DMS153 treated with DMSO at 0.1 percent for 48 hours (cell line): Measurements from ENCODE around the gene HIPK2.
"Not testable (repeated sequence)": the region's sequence is repeated elsewhere in the genome, so short reads cannot be mapped to it uniquely, and the experiment has no call there.

ENCODE experiments used
- DNase-seq: peaks from one replicate; lab custom pipeline; 2025; ENCODE audit not compliant: unreplicated experiment; lab: John Stamatoyannopoulos, UW

Gene HIPK2

GRCh38 chr7:139557857-139558581 lies 219.8 kb downstream of the HIPK2 start:
- DNase-seq = no peak

- DNase-seq = not testable (repeated sequence)
These were observed 223.7 kb downstream of the HIPK2 start for GRCh38 chr7:139553991-139554700.

GRCh38 chr7:139548302-139549028 lies 229.3 kb downstream of the HIPK2 start:
- DNase-seq = no peak

GRCh38 chr7:139544645-139545044 lies 233.2 kb downstream of the HIPK2 start:
- no peak for DNase-seq

DNA sequence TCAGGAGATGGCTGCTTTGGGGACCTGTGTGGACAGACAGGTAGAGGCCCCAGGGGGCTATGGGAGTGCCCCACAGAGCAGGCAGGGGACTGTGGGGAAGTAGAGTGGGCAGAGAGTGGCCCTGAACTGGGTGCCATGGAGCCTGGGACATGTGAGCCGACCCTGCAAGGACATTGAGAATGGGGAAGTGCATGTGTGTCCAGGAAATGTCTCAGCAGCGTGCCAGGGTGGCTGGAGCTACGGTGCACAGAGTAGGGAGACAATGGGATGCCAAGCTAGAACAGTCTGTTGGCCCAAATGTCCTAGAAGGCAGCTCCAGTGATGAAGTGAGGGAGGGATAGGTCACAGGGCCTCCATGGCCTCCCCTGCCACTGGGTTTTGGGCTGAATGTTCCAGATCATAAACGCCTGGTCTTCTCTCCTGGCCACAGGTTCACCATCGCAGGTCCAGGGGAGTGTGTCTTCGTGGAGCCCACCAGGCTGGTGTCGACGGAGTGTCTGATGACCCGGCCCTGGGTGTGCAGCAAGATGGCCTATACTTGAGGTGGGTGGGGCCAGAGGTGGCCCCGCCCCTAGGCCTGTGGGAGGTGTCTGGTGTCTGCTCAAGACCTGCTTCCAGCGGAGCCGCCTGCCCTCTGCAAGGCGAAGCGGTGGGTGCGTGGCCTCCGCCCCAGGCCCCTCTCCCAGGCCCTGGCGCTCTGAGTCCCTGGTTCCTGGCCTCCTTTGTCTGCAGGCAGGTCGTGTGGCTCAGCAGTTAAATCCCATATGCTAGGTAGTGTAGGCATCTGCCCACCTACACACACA lies 233.8 kb downstream of the HIPK2 start:
- DNase-seq = no peak

- no peak for DNase-seq
These were observed 235.3 kb downstream of the HIPK2 start for GRCh38 chr7:139542308-139543151.

- no peak for DNase-seq
These were observed 236.0 kb downstream of the HIPK2 start for GRCh38 chr7:139541600-139542307.

- DNase-seq = no peak
These were observed 237.6 kb downstream of the HIPK2 start for GRCh38 chr7:139540203-139540602.

GRCh38 chr7:139538881-139539635 lies 238.7 kb downstream of the HIPK2 start:
- DNase-seq = no peak

- DNase-seq = no peak
These were observed 241.6 kb downstream of the HIPK2 start for GRCh38 chr7:139536152-139536551.

DNA sequence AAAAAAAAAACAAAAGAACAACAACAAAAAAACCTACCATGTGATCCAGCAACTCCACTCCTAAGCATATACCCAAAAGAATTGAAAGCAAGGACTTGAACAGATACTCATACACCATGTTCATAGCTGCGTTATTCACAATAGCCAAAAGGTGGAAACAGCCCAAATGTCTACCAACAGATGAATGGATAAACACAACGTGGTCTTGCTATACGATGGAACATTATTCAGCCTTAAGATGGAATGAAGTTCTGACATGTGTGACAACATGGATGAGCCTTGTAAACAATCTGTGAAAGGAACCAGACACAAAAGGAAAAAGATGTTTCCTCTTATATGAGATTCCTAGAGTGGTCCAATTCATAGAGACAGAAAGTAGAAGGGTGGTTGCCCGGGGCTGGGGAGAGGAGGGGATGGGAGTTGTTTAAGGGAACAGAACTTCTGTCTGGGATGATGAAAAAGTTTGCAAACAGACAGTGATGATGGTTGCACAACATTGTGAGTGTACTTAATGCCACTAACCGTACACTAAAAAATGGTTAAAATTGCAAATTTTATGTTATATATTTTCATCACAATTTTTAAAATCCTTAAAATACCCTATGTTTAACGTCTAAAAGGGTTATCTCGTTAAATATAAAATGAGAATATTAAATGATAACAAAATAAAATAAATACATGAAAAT lies 242.7 kb downstream of the HIPK2 start:
- no peak for DNase-seq

GRCh38 chr7:139534096-139534495 lies 243.7 kb downstream of the HIPK2 start:
- no peak for DNase-seq

GRCh38 chr7:139532636-139533155 lies 245.1 kb downstream of the HIPK2 start:
- DNase-seq = no peak

DNA sequence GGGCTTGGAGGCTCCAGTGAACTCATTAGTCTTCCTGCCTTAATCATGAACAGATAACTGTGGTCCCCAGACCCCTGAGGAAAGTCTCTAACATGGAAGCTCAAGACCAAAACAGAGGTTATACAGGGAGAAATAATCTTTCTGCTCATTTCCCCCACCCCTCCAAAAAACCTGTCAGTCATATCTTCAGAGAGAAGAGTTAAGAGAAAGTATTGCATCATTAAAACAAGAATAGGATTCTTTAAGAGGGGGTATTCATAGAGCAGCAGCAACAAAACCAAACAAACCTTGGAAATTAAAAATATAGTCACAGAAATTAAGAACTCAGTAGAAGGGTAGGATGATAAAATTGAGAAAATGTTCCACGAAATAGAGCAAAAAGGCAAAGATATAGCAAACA lies 246.7 kb downstream of the HIPK2 start:
- no peak for DNase-seq

GRCh38 chr7:139526578-139527544 lies 250.9 kb downstream of the HIPK2 start:
- no peak for DNase-seq

DNA sequence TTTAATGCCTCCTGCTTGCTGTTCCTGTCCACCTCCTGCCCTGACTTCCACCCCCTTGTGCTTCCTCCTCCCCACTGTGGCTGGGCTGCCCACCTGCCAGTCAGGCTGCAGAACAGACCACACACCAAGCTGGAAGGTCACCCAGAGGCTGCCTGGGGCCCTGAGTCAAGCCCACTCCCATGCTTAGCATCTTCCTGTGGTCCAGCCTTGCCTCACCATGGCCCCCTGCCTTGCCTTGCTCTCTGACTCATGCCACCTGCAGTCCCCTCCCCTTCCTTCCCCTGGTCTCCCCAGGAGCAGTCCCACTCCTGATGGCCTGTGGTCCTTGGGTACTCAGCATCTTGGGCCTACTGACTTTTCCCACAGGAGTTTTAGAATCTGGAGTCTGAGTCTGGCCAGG lies 252.0 kb downstream of the HIPK2 start:
- DNase-seq = no peak

DNA sequence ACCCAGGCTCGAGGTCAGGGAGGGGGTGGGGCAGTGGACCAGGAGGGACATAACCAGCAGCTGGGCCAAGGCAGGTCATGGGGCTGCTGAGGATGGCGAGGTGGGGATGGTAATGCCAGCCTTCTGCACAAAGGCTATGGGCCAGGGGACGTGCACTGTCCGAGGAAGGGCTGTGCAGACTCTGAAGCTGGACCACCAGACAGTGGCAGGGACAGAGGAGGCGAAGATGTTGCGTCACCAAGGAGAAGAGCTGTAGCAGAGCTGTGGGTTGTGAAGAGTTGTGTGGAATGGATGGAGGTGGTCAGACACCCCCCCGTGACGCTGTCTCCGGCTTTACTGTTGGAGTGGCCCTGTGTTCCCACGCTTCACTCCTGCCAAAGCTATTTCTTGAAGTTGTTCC lies 252.6 kb downstream of the HIPK2 start:
- DNase-seq = no peak
